ENCODE results near the gene GPR33.
"Not testable (repeated sequence)": the region's sequence is repeated elsewhere in the genome, so short reads cannot be mapped to it uniquely, and the experiment has no call there.

Gene GPR33

DNA sequence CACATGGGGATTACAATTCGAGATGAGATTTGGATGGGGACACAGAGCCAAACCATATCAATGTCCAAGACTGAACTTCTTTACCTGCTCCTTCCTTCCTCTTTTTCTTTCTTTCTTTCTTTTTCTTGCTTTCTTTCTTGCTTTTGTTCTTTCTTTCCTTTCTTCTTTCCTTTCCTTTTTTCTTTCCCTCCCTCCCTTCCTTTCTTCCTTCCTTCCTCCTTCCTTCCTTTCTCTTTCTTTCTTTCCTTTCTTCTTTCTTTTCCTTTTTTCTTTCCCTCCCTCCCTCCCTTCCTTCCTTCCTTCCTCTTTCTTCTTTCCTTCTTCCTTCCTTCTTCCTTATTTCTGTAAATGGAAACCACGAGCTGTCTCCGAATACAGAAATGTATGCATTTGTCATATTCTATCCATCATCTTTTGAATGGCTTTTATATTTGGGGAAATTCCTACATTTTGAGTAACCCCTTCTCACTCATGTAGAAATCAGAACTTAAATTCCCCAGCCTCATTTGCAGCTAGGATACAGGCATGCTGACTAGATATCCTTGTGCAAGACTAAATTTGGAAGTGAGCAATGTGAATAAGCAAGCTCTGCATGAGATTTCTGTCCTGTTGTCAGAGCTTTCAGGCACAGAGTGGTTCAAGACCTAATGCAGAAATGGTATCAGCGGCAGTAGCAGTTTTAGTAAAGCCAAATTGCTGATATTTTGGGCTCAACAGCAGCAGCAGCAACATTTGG, 11.5 kb downstream of the GPR33 start:
- no peak for TF ChIP-seq EZH2phosphoT487 (IDR thresholded peaks at IDR 0.05; ENCODE audit: borderline replicate concordance)
- TF ChIP-seq, protein P1, sequence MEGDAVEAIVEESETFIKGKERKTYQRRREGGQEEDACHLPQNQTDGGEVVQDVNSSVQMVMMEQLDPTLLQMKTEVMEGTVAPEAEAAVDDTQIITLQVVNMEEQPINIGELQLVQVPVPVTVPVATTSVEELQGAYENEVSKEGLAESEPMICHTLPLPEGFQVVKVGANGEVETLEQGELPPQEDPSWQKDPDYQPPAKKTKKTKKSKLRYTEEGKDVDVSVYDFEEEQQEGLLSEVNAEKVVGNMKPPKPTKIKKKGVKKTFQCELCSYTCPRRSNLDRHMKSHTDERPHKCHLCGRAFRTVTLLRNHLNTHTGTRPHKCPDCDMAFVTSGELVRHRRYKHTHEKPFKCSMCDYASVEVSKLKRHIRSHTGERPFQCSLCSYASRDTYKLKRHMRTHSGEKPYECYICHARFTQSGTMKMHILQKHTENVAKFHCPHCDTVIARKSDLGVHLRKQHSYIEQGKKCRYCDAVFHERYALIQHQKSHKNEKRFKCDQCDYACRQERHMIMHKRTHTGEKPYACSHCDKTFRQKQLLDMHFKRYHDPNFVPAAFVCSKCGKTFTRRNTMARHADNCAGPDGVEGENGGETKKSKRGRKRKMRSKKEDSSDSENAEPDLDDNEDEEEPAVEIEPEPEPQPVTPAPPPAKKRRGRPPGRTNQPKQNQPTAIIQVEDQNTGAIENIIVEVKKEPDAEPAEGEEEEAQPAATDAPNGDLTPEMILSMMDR (conservative IDR thresholded peaks at IDR 0.05; ENCODE audit: low read length) = no peak

DNA sequence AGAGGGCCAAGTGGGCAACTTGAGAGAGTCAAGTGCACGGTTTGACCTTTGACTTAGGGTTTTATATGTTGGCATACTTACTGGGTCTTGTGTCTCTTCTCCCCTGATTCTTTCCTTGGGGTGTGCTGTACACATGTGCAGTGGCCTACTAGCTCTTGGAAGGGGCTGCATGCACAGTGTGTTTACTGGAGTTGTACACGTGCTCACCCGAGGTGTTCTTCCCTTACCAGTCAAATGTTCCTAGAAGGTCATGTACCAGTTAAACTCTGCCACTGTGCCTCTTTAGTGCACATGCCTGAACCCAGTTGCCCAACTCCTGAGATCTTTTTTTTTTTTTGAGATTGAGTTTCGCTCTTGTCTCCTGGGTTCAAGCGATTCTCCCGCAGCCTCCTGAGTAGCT, 21.3 kb downstream of the GPR33 start:
- TF ChIP-seq EZH2phosphoT487 (IDR thresholded peaks at IDR 0.05; ENCODE audit: borderline replicate concordance) = no peak
- TF ChIP-seq, protein P1 (conservative IDR thresholded peaks at IDR 0.05; ENCODE audit: low read length) = no peak
- Histone ChIP-seq H3K4me1 (ENCODE audit: insufficient read depth, low read length, poor library complexity, severe bottlenecking) (no peaks in the 10 kb centered on the region), H4K20me1 (ENCODE audit: insufficient read depth, low read length, poor library complexity, severe bottlenecking) (no peaks in the 10 kb centered on the region), H3K4me2 (ENCODE audit: low read depth, low read length, poor library complexity, severe bottlenecking) (no peak overlapping the region), H3K4me3 (ENCODE audit: low read length, poor library complexity, severe bottlenecking) (no peak overlapping the region), H3K79me2 (ENCODE audit: insufficient read depth, low read length) (no peaks in the 10 kb centered on the region), H3F3A (ENCODE audit: low read depth) (no peaks in the 10 kb centered on the region), H2AFZ (ENCODE audit: low read length) (no peak overlapping the region), H3K9me3 (ENCODE audit: insufficient read depth, low read depth, low read length) (no peaks in the 10 kb centered on the region), H3K36me3 (ENCODE audit: insufficient read depth, low read length) (no peaks in the 10 kb centered on the region), H3K9me2 (replicated peaks; ENCODE audit: low read depth, low read length) (no peaks in the 10 kb centered on the region), H3K27me3 (ENCODE audit: insufficient read depth, low read length, poor library complexity, severe bottlenecking) (no peaks in the 10 kb centered on the region), H3K9ac (ENCODE audit: low read depth, low read length, poor library complexity, severe bottlenecking) (no peak overlapping the region)

More for the DNA sequence above, 11.5 kb downstream of the GPR33 start:
- no peaks in the 10 kb centered on the region for H3K9me3 ChIP-seq (ENCODE audit: insufficient read depth, low read depth, low read length)
- no peak overlapping the region for H3K4me2 ChIP-seq (ENCODE audit: low read depth, low read length, poor library complexity, severe bottlenecking)
- no peaks in the 10 kb centered on the region for H3K9me2 ChIP-seq (replicated peaks; ENCODE audit: low read depth, low read length)
- H2AFZ ChIP-seq (ENCODE audit: low read length) = no peak overlapping the region
- no peaks in the 10 kb centered on the region for H3K36me3 ChIP-seq (ENCODE audit: insufficient read depth, low read length)
- no peaks in the 10 kb centered on the region for H3K27me3 ChIP-seq (ENCODE audit: insufficient read depth, low read length, poor library complexity, severe bottlenecking)
- no peak overlapping the region for H3K9ac ChIP-seq (ENCODE audit: low read depth, low read length, poor library complexity, severe bottlenecking)
- no peak overlapping the region for H3K4me3 ChIP-seq (ENCODE audit: low read length, poor library complexity, severe bottlenecking)
- no peaks in the 10 kb centered on the region for H4K20me1 ChIP-seq (ENCODE audit: insufficient read depth, low read length, poor library complexity, severe bottlenecking)
- no peaks in the 10 kb centered on the region for H3K4me1 ChIP-seq (ENCODE audit: insufficient read depth, low read length, poor library complexity, severe bottlenecking)
- no peaks in the 10 kb centered on the region for H3K79me2 ChIP-seq (ENCODE audit: insufficient read depth, low read length)
- no peaks in the 10 kb centered on the region for H3F3A ChIP-seq (ENCODE audit: low read depth)

DNA sequence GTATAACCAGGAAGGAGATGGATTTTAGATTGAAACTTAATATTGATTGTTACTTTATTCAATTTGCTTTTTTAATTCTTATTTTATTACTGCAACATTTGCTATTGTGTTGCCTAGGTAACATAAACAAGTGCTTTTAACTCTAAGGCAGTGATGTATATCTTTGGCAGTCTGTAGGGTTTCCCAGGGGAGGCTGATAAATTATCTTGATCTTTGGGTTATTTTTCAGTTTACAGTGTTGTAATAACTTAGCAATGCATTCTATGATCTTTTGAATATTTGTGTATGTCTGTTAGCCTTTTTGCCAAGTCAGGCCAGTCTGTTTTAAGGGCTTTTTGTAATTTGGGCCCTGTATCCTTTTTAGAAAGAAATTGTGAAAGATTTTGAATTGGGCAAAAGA, 22.7 kb downstream of the GPR33 start:
- no peaks in the 10 kb centered on the region for H3F3A ChIP-seq (ENCODE audit: low read depth)
- no peak for TF ChIP-seq EZH2phosphoT487 (IDR thresholded peaks at IDR 0.05; ENCODE audit: borderline replicate concordance)
- TF ChIP-seq, protein P1 (conservative IDR thresholded peaks at IDR 0.05; ENCODE audit: low read length) = no peak
- no peaks in the 10 kb centered on the region for H3K79me2 ChIP-seq (ENCODE audit: insufficient read depth, low read length)
- H3K4me3 ChIP-seq (ENCODE audit: low read length, poor library complexity, severe bottlenecking) = no peak overlapping the region
- no peaks in the 10 kb centered on the region for H4K20me1 ChIP-seq (ENCODE audit: insufficient read depth, low read length, poor library complexity, severe bottlenecking)
- H3K9me2 ChIP-seq (replicated peaks; ENCODE audit: low read depth, low read length) = no peaks in the 10 kb centered on the region
- H3K4me2 ChIP-seq (ENCODE audit: low read depth, low read length, poor library complexity, severe bottlenecking) = no peak overlapping the region
- no peaks in the 10 kb centered on the region for H3K4me1 ChIP-seq (ENCODE audit: insufficient read depth, low read length, poor library complexity, severe bottlenecking)
- no peaks in the 10 kb centered on the region for H3K36me3 ChIP-seq (ENCODE audit: insufficient read depth, low read length)
- no peaks in the 10 kb centered on the region for H3K27me3 ChIP-seq (ENCODE audit: insufficient read depth, low read length, poor library complexity, severe bottlenecking)
- no peaks in the 10 kb centered on the region for H3K9me3 ChIP-seq (ENCODE audit: insufficient read depth, low read depth, low read length)
- no peak overlapping the region for H3K9ac ChIP-seq (ENCODE audit: low read depth, low read length, poor library complexity, severe bottlenecking)
- H2AFZ ChIP-seq (ENCODE audit: low read length) = no peak overlapping the region

DNA sequence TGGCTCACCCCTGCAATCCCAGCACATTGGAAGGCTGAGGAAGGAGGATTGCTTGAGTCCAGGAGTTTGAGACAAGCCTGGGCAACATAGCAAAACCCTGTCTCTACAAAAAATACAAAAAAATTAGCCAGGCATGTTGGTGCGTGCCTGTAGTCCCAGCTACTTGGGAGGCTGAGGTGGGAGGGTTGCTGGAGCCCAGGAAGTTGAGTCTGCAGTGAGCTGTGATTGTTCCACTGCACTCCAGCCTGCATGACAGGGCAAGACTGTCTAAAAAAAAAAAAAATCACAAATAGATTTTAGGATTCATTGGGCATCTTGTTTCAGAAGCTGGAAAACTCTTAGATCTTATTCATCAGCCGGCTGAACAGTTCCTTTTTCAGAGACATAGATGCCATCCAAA, 25.4 kb downstream of the GPR33 start:
- not testable (repeated sequence) for H3K9me2 ChIP-seq (replicated peaks; ENCODE audit: low read depth, low read length); H3K9me3 ChIP-seq (ENCODE audit: insufficient read depth, low read depth, low read length); H3F3A ChIP-seq (ENCODE audit: low read depth); H3K36me3 ChIP-seq (ENCODE audit: insufficient read depth, low read length); H3K9ac ChIP-seq (ENCODE audit: low read depth, low read length, poor library complexity, severe bottlenecking); H2AFZ ChIP-seq (ENCODE audit: low read length); H3K27me3 ChIP-seq (ENCODE audit: insufficient read depth, low read length, poor library complexity, severe bottlenecking); H3K4me1 ChIP-seq (ENCODE audit: insufficient read depth, low read length, poor library complexity, severe bottlenecking); H4K20me1 ChIP-seq (ENCODE audit: insufficient read depth, low read length, poor library complexity, severe bottlenecking); H3K79me2 ChIP-seq (ENCODE audit: insufficient read depth, low read length); H3K4me3 ChIP-seq (ENCODE audit: low read length, poor library complexity, severe bottlenecking); H3K4me2 ChIP-seq (ENCODE audit: low read depth, low read length, poor library complexity, severe bottlenecking)

Measured in Loucy (cell line).